HG03139 (cell line): ENCODE results near the gene PICALM.

ENCODE experiments used
- ATAC-seq: cut with Tn5 transposase; IDR thresholded peaks from one replicate; pipeline ENCODE4 v1.9.1; 2021; ENCODE audit not compliant: unreplicated experiment

Gene PICALM

DNA sequence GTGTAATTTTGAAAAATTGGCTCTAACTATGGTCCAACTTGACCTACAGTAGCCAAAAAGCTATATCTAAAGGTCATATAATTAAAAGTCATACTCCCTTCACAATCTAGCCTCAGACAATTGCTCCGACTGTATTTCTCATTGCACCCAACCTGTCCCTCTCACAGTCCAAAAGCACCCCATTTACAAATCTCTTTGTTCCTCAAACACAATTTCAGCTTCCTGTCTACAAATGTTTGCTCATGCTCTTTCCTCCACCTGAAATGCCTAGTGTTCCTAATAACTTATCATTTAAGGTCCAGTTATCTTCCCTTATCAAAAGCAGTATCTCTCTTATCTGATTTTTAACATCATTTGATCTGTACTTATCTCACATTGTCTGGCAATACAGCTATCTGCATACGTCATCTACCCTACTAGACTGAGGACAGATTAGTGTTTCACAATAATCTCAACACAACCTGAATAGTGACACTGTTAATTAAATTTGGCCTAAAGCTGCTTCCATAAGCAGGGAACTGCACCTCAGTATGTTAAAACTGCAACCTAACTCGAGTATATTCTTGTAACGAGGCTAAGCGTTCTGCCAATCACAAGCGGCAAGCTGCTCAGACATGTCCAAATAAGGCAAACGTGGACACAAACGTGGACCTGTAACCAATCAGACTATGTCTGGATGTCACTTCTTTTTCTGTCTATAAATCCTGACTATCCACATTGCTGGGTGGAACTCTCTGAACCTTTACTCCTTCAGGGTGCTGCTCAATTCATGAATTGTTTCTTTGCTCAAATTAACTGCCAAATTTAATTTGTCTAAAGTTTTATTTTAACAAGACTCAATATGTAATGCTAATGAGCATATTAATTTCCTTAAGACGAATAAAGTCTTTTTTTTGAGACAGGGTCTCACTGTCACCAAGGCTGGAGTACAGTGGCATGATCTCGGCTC is 15.9 kb downstream of the PICALM start:
- ATAC-seq: no peak

DNA sequence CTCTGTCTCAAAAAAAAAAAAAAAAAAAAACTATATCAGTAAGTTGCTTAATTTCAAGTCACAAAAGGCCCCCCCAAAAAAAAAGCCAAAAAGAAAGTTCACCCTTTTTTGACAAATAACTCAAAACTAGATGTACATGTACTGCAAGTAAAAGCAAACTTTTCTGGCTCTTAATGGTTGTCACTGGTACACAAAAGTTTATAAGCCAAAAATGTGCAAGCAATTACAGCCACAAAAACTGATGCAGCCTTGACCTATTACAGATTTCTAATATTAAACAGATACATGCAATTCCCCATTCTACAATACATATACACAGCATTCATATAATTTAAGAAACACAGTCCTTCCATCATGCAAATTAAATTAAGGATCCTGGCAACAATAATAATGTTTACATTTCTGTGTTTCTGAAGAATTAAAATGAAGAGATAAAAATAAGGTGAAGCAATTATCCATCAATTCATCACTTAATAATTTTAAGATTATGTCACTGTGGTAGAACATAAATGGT is 18.6 kb downstream of the PICALM start:
- ATAC-seq: no peak

DNA sequence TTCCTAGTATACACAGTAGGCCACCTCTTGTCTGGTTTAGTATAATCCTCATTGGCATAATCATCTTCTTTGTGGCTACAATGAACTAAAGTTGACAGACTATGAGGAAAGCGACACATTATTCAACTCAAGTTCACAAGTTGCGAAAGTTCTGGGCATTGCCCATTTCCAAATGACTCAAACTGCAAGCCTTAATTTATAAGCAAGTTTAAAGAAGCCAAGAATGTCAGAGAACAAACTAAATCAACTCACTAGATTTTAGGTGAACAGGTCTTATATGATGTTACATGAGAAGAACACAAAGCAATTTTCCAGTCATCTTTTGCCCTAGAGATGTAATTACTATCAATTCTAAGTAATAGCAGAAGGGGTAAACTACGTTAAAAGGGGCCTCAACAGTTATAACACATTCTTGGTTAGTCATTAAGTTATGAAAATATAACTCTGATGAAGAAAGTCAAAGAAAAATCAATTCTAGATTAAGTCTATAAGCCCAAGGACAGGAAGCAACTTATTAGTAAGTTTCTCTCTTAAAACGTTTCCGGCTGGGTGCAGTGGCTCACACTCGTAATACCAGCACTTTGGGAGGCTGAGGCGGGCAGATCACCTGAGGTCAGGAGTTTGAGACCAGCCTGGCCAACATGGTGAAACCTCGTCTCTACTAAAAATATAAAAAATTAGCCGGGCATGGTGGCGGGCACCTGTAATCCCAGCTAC is 21.5 kb downstream of the PICALM start:
- no peak for ATAC-seq

DNA sequence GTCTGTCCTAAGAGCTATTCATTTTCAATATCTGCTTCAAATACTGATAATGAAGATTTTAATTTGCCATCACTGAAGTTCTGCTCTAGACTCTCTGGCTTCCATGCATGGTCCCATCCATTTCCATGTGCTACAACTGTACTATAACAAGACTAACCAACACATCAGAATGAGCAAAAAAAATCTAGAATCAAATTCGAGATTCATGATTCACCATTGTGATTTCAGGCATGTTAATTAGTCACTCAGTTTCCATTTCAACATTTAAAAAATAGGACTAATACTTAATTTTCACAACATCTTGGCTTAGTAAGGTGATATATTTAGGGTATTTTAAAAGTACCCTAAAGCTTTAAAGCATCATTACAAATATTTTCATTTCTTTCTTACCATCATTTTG is 22.8 kb downstream of the PICALM start:
- ATAC-seq: no peak

DNA sequence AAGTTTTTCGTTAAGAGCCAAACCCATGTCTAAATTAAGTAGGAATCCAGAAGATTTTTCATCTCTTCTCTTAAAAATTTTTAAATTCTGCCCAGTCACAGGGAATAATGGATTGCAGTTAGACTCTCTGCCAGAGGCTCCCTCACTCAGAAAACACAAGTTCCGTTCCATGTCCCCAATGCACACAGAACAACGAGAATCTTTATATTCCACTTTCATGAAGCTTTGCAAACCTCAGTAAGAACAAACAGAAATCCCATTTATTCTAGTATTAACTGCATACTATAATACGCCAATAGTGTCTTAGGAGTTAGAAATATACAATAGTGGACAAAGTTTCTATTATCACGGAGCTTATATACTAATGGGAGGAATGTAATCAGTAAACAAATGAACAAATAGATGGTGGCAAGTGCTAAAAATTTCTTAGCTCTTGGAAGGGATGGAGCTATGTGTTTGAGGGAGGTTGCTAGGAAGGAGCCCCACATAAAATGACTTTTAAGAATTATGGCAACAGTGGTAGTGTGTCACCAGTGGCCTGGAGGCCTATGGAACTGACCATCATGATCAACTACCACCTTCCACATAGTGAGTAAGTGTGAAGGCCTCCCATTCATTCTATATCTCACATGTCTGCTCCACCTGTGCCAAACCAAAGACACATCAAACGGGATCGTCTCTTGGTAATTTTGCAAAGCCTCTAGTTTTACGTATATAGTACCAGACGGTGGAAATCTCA is 24.9 kb downstream of the PICALM start:
- no peak for ATAC-seq

DNA sequence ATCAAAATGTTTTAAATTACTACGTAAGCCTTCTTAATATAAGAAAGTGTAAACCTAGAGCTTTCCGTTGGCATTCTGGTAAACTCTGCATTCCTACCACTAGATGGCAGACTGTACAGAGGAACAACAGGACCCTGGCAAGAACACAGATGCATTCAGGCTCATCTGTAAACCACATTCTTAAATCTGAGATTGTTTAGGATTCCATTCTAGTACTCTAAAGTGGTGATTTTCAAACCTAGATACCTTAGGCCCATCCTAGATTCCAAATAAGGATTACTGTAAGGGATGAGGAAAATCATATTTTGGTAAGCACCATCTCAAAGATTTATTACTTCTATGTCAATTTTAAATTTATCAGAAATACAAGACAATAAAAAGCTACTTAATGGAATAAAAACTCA is 26.9 kb downstream of the PICALM start:
- ATAC-seq: no peak

DNA sequence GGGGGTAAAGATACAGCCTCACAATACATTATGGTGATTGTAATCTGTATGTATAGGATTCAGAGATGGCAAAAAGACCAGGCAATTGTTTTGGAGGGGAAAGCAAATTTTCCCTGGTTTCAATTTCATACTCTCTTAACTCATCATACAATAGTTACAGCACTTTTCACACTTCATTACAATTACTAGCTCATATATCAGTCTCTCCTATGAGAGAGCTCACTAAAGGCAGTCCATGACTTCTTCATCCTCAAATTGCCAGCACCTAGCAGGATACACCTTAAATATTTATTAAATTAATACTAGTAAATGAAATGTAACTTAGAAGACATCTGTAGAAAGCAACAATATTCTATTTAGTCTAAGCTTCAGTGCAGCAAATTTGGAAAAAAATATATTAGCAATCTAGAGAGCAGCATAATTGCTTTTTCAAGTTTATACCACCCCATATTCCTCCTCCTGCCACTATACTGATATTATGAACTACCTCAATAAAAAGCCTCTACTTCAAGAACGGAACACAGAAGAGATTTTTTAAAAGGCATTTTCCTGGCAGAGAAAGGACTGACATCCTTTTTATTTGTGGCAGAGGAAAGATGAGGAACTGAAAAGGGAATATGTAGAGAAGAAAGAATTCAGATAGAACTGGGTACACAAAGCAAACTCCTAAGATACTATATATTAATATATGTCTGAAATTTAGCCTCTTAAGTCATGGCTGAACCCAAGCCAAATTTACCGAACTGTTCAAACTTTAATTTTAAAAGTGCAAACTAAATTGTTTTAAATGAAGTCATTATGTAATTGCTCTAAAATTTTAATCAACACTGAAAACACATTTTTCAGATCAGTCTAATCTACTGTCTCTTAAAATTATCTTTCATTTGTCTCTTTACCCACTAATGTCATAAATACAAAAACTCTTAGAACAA is 27.7 kb downstream of the PICALM start:
- ATAC-seq: no peak

DNA sequence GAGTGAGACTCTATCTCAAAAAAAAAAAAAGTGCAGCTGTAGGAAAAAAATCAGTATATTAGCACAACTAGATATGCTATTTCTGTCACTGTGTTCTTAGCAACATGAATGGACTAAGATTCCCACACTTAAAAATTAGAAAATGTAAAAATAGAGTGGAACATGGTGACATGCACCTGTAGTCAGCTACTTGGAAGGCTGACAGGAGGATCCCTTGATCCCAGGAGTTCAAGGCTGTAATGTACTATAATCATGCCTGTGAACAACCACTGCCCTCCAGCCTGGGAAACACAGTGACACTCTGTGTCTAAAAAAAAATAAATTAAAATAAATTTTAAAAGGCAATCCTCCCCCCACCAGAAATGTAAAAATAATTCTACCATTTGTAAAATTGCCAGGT is 29.8 kb downstream of the PICALM start:
- ATAC-seq: no peak

DNA sequence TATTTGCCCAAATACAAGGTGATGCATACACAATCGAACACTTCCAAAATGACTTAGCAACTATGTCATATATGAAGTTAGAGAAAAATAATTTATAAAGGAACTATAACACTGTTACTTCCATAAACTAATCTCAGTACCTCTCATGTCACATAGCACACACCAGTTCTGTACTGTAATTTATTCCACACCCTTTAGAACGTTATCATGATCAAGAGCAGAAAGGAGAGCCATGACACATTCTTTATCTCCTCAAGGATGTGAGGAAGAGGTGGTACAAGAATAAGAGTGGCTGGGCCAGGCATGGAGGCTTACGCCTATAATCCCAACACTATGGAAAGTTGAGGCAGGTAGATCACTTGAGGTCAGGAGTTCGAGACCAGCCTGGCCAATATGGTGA is 31.1 kb downstream of the PICALM start:
- no peak for ATAC-seq

DNA sequence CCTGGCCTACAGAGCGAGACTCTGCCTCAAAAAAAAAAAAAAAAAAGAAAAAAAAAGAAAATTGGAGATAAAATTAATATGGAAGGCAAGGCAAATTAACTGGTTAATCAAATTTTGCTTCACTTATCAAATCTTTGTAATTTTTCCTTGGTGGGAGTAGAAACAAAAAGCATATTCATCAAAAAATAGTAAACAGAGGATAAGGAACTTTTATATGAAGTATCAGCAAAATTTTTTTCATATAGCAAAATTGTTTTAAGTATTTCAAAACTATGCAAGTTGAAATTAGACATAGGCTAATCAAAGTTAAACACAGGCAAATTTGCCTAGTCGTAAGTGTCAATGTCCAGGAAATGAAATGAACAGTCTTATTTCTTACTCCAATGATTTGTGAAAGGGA is 33.0 kb downstream of the PICALM start:
- ATAC-seq: no peak

DNA sequence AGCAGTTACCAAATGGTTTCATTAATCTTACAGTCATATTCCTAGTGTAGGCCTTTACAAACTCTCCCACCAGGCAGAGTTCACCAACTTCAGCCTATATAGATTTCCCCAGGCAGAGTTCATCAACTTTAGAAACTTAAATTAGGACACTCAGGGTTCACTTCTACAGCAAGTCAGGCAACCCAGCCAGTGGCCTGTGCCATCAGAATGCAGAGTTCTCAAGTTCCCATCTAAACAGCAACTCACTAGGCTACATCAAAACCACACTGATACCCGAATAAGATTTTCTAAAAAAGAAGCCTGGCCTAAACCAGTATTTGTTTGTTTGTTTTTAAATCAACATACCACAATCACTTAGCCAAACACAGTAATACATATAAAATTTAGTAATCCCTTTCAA is 33.7 kb downstream of the PICALM start:
- no peak for ATAC-seq

DNA sequence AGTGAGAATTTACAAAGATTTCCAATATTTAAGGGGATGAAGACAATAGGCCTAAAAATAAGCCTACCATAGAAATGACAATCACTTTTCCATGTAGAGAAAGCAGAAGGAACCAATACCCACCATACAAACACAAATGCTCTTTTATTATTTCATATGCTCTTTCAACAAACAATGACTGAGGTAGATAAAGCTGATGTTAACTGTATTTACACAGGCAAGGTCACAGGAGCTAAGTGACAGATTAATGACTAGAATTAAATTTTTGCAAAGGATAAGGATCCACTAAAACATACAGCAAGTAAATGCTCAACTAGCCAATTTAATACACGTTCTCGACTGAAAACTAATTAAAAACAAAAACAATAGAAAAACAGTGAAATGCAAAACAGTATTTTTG is 34.2 kb downstream of the PICALM start:
- no peak for ATAC-seq

DNA sequence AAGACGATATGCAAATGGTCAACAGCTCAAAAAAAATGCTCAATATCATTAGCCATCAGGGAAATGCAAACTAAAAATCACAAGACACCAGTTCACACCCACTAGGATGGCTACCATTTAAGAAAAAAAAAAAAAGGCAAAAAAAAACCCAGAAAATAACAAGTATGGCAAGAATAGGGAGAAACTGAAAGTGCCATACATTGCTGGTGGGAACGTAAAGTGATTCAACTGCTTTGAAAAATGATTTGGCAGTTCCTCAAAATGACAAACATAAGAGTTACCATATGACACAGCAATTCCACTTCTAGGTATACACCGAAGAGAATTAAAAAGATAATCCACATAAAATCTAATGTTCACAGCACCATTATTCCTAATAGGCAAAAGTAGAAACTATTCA is 47.5 kb downstream of the PICALM start:
- ATAC-seq: no peak

DNA sequence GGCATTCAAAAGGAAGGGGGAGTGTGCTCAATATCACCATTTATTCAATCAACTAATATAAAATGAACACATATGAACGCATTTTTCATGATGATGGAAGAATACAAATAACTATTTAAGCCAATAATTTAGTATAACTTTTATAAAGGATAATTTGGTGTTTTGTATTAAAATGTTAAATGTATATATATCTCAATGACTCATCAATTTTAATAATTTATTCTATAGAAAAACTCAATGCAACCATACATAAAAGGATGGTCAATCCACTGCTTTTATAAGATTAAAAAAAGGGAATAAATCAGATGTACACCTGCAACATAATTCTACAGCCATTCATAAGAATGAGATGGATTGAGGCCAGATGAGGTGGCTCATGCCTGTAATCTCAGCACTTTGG is 50.6 kb downstream of the PICALM start:
- ATAC-seq: no peak

DNA sequence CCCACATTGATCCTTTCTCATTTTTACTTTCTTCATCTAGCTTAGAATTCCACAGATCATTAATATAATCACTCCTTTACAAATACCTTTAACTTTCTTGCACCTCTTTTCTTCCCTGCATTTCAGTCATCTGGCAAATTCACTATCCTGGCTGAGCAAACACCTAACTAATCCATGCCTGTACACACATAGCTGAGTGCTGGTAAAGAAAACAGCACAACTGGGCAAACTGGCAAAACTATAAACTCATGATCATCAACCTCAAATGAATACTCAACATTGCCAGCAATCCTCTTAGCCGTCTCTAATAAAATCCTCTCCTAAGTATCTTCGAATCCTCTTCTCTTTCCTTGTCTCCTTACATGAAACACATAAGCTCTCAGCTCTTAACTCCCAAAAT is 52.4 kb downstream of the PICALM start:
- no peak for ATAC-seq

DNA sequence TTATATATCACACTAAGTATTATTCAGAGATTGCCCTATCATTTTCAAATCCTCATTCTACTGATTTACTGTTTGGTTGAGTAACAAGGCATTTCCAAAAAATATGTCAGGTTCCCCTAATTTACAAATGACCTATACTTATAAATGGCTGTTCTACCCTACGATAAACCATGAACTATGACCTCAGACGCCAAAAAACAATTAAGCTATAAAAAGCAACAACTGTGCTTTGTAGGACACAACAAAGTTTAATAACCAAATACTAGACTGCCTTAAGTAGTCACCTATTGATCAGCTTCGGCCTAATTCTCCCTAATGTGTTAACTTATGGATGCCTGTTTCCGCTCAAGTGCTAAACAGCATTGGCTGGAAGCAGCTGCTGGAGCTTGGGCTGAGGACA is 53.2 kb downstream of the PICALM start:
- ATAC-seq: no peak

DNA sequence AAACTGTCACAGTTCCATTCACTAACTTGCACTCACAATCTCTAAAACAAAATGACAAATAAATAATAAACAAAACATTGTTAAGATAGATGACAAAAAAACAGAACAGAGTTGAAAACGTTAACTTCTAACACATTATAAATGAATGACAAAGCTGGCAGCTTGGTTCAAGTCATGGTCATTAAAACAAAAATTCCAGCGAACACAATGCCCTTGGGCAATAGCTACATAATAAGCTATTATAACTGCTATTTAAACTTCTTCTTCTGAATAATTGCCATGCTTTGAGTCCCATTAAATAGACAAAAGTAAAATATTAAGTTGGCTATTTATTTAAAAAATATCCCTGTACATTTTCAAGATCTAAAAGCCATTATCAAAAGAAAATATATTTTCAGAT is 54.7 kb downstream of the PICALM start:
- ATAC-seq: no peak

DNA sequence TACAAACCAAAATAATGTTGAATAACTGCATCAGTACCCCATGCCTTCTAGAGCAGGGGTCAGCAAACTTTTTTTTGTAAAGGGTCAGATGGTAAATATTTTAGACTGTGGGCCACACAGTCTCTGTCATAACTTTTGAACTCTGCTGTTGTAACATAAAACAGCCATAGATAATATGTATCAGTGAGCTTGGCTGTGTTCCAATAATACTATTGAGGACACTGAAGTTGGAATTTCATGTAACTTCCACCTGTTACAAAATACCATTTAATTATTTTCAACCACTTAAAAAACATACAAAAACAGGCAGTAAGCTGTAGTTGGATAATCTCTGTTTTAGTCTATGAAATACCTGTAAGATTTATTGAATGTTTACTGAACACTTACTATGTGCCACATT is 55.2 kb downstream of the PICALM start:
- ATAC-seq: no peak

DNA sequence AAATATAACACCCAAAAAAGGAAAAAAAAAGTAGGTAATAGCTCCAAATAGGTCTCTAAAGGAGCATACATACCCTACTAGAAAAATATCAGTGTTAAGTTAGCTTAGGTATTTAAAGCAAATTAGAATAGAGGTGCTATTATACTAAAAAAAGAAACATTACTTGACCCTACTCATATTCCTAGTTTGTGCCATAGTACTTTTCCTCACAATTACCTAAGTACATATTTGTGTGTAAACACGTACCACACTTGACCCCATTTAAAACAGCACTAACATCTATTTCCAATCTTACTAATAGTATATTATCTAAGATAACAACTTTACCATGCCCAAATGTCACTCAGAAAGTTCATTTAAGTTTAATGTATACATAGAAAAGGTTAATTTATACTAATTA is 57.7 kb downstream of the PICALM start:
- ATAC-seq: no peak

DNA sequence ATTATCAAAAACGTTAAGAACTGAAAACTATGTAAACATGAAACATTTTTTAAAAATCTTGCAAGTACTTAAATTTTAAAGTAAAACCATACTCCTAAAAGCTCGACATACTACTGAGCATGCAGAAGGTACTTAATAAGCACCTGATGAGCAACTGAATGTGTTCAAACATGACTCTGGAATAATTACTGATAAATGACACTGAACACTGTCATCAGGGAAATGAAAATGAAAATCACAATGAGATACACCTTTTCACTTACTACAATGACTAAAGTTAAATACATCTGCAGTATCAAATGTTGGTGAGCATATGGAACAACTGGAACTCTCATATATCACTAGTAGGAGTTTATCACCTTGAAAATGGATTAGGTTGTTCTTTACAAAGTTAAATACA is 65.2 kb downstream of the PICALM start:
- no peak for ATAC-seq
